Measurements from ENCODE around the gene MED25.
A peak's percentile ranks its signal among the peaks of the same experiment; 100 is the strongest.

Gene MED25

GRCh38 chr19:49875857-49876421 lies 57.9 kb downstream of the MED25 start:
- peak; percentile 44 for DNase-seq

- DNase-seq = peak; percentile 97
These were observed 58.4 kb downstream of the MED25 start for GRCh38 chr19:49876422-49877019.

GRCh38 chr19:49877020-49877878 lies 59.2 kb downstream of the MED25 start, which contains the start of the genes AKT1S1 and TBC1D17:
Gene AKT1S1, minus strand, starts transcription at chr19:49877355. Its CDS starts 4,060 bp downstream, at chr19:49873295.
Gene TBC1D17, plus strand, starts transcription at chr19:49877702. Its CDS starts 22 bp downstream, at chr19:49877724.
- peak; percentile 96 for DNase-seq

- DNase-seq = peak; percentile 98
These were observed 60.0 kb downstream of the MED25 start for GRCh38 chr19:49877879-49878743.

- DNase-seq = no peak
These were observed 60.6 kb downstream of the MED25 start for GRCh38 chr19:49878744-49879070.

GRCh38 chr19:49879243-49879963 lies 61.3 kb downstream of the MED25 start:
- DNase-seq = no peak

GRCh38 chr19:49880162-49880869 lies 62.2 kb downstream of the MED25 start:
- no peak for DNase-seq

- no peak for DNase-seq
These were observed 63.1 kb downstream of the MED25 start for GRCh38 chr19:49881186-49881585.

GRCh38 chr19:49881672-49882394 lies 63.7 kb downstream of the MED25 start:
- no peak for DNase-seq

GRCh38 chr19:49882643-49883042 lies 64.6 kb downstream of the MED25 start:
- DNase-seq = no peak

- DNase-seq = no peak
These were observed 65.0 kb downstream of the MED25 start for GRCh38 chr19:49883094-49883493.

GRCh38 chr19:49884109-49884508 lies 66.0 kb downstream of the MED25 start:
- no peak for DNase-seq

GRCh38 chr19:49884760-49885159 lies 66.7 kb downstream of the MED25 start:
- DNase-seq = no peak

Data from activated CD4-positive, alpha-beta T cell treated with anti-CD3 and anti-CD28 coated beads, Interleukin-2, amount 50 U/mL, for 1 hour (primary cell).